Endothelial cell (in vitro differentiated cells): ENCODE measurements around the gene ACOX2. TPM values are rescaled to one million over a fixed set of nuclear protein-coding genes. Genes with fewer than 3 reads are reported as not detected.
A peak's percentile ranks its signal among the peaks of the same experiment; 100 is the strongest.

Experiments used
- DNase-seq: peaks from one replicate; pipeline ENCODE4 v3.0.0; 2021; ENCODE audit warnings: low spot score
- H3K27ac Mint-ChIP-seq: one replicate; pipeline ENCODE4 v1.8.0; 2021; ENCODE audit warnings: mixed read lengths, inconsistent platforms; ENCODE audit not compliant: unreplicated experiment
- H3K27me3 Mint-ChIP-seq: one replicate; pipeline ENCODE4 v1.8.0; 2021; ENCODE audit warnings: mild to moderate bottlenecking, moderate library complexity, mixed read lengths, inconsistent platforms; ENCODE audit not compliant: unreplicated experiment
- H3K36me3 Mint-ChIP-seq: one replicate; pipeline ENCODE4 v1.8.0; 2021; ENCODE audit warnings: mild to moderate bottlenecking, low read depth, mixed read lengths, inconsistent platforms; ENCODE audit not compliant: unreplicated experiment
- H3K4me1 Mint-ChIP-seq: one replicate; pipeline ENCODE4 v1.8.0; 2021; ENCODE audit warnings: mild to moderate bottlenecking, mixed read lengths, inconsistent platforms; ENCODE audit not compliant: unreplicated experiment
- H3K4me3 Mint-ChIP-seq: one replicate; pipeline ENCODE4 v1.8.0; 2021; ENCODE audit warnings: mild to moderate bottlenecking, mixed read lengths, inconsistent platforms; ENCODE audit not compliant: unreplicated experiment
- H3K9me3 Mint-ChIP-seq: one replicate; pipeline ENCODE4 v1.8.0; 2021; ENCODE audit warnings: mixed read lengths, inconsistent platforms; ENCODE audit not compliant: unreplicated experiment
- total RNA-seq: library from RNA; stranded (reverse); fragmentation: NEBNext Ultra II Directional; extraction: Animal tissue kit (Norgen Biotek cat#: 25700); gene quantifications from one replicate; pipeline ENCODE4 v1.2.1, GENCODE V29; 2021; ENCODE audit not compliant: unreplicated experiment
- TF ChIP-seq, protein P1 (sequence below): fragments of 200-600 bp; sonication (generic); IDR thresholded peaks from one replicate; pipeline ENCODE4 v1.5.0; 2021; ENCODE audit warnings: antibody characterized with exemption; ENCODE audit not compliant: unreplicated experiment

Gene ACOX2
- total RNA-seq, 1 donor from 2014 or later: 1.1 TPM

DNA sequence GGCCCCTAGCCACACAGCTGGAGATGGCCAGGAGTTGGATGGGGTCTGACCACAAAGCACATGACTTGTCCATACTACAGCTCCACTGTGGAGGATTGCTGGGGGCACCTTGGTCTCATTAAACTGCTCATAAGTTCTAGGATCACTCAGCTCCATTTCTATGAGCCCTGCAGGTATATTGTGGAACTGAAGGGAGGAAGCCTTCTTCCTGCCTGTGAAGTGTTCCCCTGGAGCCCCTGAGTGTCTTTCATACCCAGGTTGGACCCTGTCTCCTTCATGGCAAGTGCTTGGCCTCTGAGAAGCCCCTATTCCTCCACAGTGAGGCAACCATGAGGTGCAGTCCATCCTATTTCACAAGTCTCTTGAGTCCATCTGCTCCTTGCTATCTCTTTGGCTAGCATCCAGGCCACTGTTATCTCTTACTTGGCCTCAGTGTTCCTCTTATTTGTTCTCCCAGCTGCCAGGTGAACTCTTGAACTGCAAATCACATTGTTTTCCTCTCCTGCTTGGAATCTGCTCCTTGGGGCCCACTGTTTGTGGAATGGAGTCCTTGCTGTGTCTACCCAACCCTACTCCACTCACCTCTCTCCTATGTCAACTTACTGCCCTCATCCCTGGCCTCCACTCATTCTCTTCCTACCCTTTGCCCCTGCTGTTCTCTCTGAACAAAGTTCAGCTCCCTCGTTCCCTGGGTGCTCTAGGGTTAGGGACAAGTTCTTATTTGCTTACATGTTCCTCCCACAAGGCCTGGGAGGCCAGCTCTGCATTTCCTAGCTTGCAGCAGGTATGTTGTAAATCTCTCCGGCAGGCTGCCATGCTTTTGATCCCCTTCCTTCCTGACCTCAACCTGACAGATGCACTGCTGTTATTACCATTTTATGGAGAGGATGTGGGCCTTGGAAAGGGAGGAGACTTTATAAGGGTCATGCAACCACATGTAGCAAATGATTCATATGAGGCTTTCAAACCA is 1.2 kb downstream of the ACOX2 start:
- H3K27ac Mint-ChIP-seq: no peak overlapping the region
- no peak overlapping the region for H3K4me3 Mint-ChIP-seq
- peaks cover 14% of the 10 kb centered on the region for H3K27me3 Mint-ChIP-seq
- TF ChIP-seq, protein P1, sequence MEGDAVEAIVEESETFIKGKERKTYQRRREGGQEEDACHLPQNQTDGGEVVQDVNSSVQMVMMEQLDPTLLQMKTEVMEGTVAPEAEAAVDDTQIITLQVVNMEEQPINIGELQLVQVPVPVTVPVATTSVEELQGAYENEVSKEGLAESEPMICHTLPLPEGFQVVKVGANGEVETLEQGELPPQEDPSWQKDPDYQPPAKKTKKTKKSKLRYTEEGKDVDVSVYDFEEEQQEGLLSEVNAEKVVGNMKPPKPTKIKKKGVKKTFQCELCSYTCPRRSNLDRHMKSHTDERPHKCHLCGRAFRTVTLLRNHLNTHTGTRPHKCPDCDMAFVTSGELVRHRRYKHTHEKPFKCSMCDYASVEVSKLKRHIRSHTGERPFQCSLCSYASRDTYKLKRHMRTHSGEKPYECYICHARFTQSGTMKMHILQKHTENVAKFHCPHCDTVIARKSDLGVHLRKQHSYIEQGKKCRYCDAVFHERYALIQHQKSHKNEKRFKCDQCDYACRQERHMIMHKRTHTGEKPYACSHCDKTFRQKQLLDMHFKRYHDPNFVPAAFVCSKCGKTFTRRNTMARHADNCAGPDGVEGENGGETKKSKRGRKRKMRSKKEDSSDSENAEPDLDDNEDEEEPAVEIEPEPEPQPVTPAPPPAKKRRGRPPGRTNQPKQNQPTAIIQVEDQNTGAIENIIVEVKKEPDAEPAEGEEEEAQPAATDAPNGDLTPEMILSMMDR: no peak
- no peak for DNase-seq
- no peaks in the 10 kb centered on the region for H3K36me3 Mint-ChIP-seq
- no peaks in the 10 kb centered on the region for H3K9me3 Mint-ChIP-seq
- H3K4me1 Mint-ChIP-seq: peaks cover 23% of the 10 kb centered on the region

DNA sequence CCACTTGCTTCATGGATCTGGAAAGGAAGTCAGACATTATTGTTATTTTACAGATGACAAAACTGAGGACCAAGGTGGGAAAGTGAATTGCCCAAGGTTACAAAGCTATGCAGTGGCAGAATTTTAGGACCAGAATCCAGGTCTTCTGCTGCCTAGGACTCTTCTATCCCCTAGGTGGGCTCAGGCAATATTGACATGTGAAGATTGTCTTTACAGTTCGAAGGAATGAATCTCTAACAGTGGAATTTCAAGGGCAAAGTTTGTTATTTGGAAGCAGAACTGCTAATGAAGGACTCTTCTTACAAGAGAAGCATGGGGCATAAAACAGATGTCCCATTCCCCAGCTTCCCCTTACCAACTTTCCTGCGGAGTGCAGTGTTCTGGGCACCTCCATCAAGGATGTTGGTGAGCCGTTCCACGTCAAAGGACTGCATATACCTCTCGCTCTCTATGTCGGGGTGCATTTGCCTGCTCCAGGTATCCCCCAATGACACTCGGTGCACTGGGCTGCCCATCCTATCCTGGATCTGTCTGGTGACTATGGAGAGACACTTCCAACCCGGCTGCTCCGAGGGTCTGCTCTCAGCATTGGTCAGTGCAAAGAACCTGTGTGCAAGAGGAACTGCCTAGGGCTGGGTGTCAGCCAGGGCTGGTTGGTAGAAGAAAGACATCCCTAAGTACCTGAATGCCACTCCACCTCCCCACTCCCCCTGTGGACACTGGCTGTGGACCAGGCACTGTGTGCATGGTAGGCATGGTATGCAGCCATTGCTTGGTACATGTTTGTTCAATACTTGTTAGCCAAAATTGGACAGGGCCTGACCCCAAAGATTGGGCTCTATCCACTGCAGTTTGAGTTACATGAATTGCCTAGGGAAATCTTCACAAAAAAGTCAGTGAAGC is 2.1 kb downstream of the ACOX2 start:
- Mint-ChIP-seq H3K36me3 (no peaks in the 10 kb centered on the region), H3K27ac (no peak overlapping the region), H3K4me1 (peaks cover 23% of the 10 kb centered on the region), H3K4me3 (no peak overlapping the region), H3K9me3 (no peaks in the 10 kb centered on the region), H3K27me3 (peaks cover 14% of the 10 kb centered on the region)
- TF ChIP-seq, protein P1: no peak
- DNase-seq: no peak

DNA sequence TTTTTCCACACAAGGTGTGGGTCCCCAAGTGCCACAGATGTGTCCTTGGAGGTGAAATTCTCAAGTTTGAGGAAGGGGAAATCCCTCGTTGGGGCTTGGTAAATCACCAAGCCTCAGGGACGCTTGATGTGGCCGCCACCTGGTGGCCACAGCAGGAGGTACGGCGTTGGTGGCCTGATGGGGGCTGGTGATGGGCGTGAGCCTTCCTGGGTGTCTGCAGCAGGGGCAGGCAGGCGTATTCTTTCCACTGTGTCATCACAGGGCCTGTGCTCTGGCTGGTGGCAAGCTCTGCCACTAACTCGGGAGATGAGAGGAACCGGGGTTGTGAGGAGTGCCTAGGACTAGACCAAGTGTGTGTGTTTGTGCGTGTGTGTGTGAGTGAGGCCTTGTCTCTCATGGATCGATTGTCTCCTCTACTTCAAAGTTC is 4.2 kb downstream of the ACOX2 start:
- Mint-ChIP-seq H3K27ac (peak overlapping the region; percentile 5), H3K4me1 (peaks cover 30% of the 10 kb centered on the region)
- TF ChIP-seq, protein P1: peak; percentile 94

DNA sequence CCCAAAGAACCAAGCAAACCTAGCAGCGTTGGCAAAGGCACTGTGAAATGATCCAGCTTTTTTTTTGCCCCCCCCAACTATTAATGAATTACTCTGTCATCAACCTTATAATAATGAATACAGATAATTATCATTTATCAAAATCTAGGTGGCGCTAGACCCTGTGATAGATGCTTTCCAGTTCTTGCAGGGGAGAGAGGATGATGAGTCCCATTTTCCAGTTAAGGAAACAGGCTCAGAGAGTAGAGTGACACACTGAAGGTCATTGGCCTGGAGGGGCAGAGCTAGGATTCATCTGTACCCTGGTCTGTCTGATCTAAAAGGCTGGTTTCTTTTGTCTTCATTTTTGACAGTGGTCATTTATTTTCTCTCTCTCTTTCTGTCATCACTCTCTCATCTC is 5.0 kb downstream of the ACOX2 start:
- no peak for DNase-seq
- TF ChIP-seq, protein P1: no peak
- Mint-ChIP-seq H3K27me3 (peaks cover 14% of the 10 kb centered on the region), H3K36me3 (peaks cover 1% of the 10 kb centered on the region), H3K4me3 (no peak overlapping the region), H3K4me1 (peaks cover 22% of the 10 kb centered on the region), H3K27ac (no peak overlapping the region), H3K9me3 (no peaks in the 10 kb centered on the region)

More for the DNA sequence above, 4.2 kb downstream of the ACOX2 start:
- Mint-ChIP-seq H3K9me3 (no peaks in the 10 kb centered on the region), H3K36me3 (no peaks in the 10 kb centered on the region), H3K4me3 (no peak overlapping the region), H3K27me3 (peaks cover 14% of the 10 kb centered on the region)
- DNase-seq: peak; percentile 73
